PC-3 (cell line): ENCODE measurements around the gene ANKRD13B. TPM values are rescaled to one million over a fixed set of nuclear protein-coding genes. Genes with fewer than 3 reads are reported as not detected.

Source experiments
- ATAC-seq: fragments of 200-7000 bp; cut with Tn5 transposase; 2 replicates; pipeline ENCODE4 v1.9.1; 2020; ENCODE audit warnings: mild to moderate bottlenecking, moderate library complexity
- BruUV-seq: library from RNA; stranded (reverse); fragments of 400-500 nt; replicated peaks from 2 replicates; lab custom pipeline; 2021; lab: Mats Ljungman, UMichigan
- CTCF ChIA-PET: fragments of 300-600 bp; sonication (Branson Sonifier 250); formaldehyde crosslinking; loops from one replicate; lab custom pipeline; 2022; ENCODE audit warnings: antibody characterized with exemption; lab: Charles Lee
- POLR2A ChIA-PET: fragments of 300-600 bp; sonication (Branson Sonifier 250); formaldehyde crosslinking; loops from one replicate; lab custom pipeline; 2022; ENCODE audit warnings: antibody characterized with exemption; ENCODE audit not compliant: unreplicated experiment; lab: Charles Lee
- DNase-seq: peaks from one replicate; pipeline ENCODE4 v3.0.0-alpha.2; 2015
- H2AFZ ChIP-seq: fragments of 300-600 bp; sonication (generic); 2 replicates; pipeline ENCODE4 v1.6.0; 2016; ENCODE audit warnings: antibody characterized with exemption, low read length
- H3F3A ChIP-seq: fragments of 300-600 bp; sonication (generic); one replicate; pipeline ENCODE4 v1.6.0; 2017; ENCODE audit warnings: antibody characterized with exemption, low read length, control low read depth, mild to moderate bottlenecking; ENCODE audit not compliant: unreplicated experiment
- H3K27ac ChIP-seq: fragments of 300-600 bp; sonication (generic); 2 replicates; pipeline ENCODE4 v1.5.1; 2016; ENCODE audit warnings: mild to moderate bottlenecking, low read length
- H3K27me3 ChIP-seq: fragments of 300-600 bp; sonication (generic); 2 replicates; pipeline ENCODE4 v1.6.1; 2016; ENCODE audit warnings: low read length, mixed read lengths
- H3K36me3 ChIP-seq: fragments of 300-600 bp; sonication (generic); 2 replicates; pipeline ENCODE4 v1.6.1; 2016; ENCODE audit warnings: low read depth, mixed run types, low read length, mixed read lengths
- H3K4me1 ChIP-seq: fragments of 300-600 bp; sonication (generic); 2 replicates; pipeline ENCODE4 v1.5.1; 2016; ENCODE audit warnings: low read length; ENCODE audit not compliant: insufficient read depth
- H3K4me2 ChIP-seq: fragments of 300-600 bp; sonication (generic); 2 replicates; pipeline ENCODE4 v1.6.0; 2016; ENCODE audit warnings: low read length
- H3K4me3 ChIP-seq: fragments of 300-600 bp; sonication (generic); 2 replicates; pipeline ENCODE4 v1.5.1; 2016; ENCODE audit warnings: mild to moderate bottlenecking, low read length, mixed read lengths
- H3K79me2 ChIP-seq: fragments of 300-600 bp; sonication (generic); 2 replicates; pipeline ENCODE4 v1.6.1; 2017; ENCODE audit warnings: low read length, mixed read lengths
- H3K9ac ChIP-seq: fragments of 300-600 bp; sonication (generic); 2 replicates; pipeline ENCODE4 v1.6.0; 2016; ENCODE audit warnings: mild to moderate bottlenecking, low read length
- H3K9me2 ChIP-seq: fragments of 300-600 bp; sonication (generic); replicated peaks from 2 replicates; pipeline ENCODE4 v1.6.1; 2016; ENCODE audit warnings: mixed run types, low read length, mixed read lengths
- H3K9me3 ChIP-seq: fragments of 300-600 bp; sonication (generic); 2 replicates; pipeline ENCODE4 v1.6.1; 2016; ENCODE audit warnings: low read length, mixed read lengths
- H4K20me1 ChIP-seq: fragments of 300-600 bp; sonication (generic); 2 replicates; pipeline ENCODE4 v1.6.1; 2016; ENCODE audit warnings: low read length, mixed read lengths
- CTCF ChIP-seq: fragments of 300-600 bp; sonication (generic); conservative IDR thresholded peaks from 2 replicates; pipeline ENCODE4 v1.5.1; 2017; ENCODE audit warnings: antibody characterized with exemption, low read depth, mild to moderate bottlenecking, low read length
- EZH2 ChIP-seq: fragments of 300-600 bp; sonication (generic); IDR thresholded peaks from one replicate; pipeline ENCODE4 v1.6.1; 2017; ENCODE audit warnings: antibody characterized with exemption, mild to moderate bottlenecking, low read length; ENCODE audit not compliant: unreplicated experiment
- EZH2phosphoT487 ChIP-seq: fragments of 300-600 bp; sonication (generic); IDR thresholded peaks from 2 replicates; pipeline ENCODE4 v1.6.1; 2018; ENCODE audit warnings: mild to moderate bottlenecking, antibody characterized with exemption, low read length, borderline replicate concordance
- intact Hi-C: fragments of 100-400 bp; cut with micrococcal nuclease; formaldehyde crosslinking; loops from 2 replicates; pipeline ENCODE4 v1.9.0; 2023
- total RNA-seq: library from RNA; depleted of rRNA; stranded (reverse); fragments of >200 nt; gene quantifications from 2 replicates; pipeline ENCODE4 v1.2.3, GENCODE V29; 2014

ANKRD13B gene
- total RNA-seq, 1 experiment from 2014 or later = 11.2 TPM

GRCh38 chr17:29579866-29580771 is 12.8 kb upstream of the ANKRD13B start:
- peak; percentile 83 for TF ChIP-seq CTCF
- TF ChIP-seq EZH2 = no peak
- H4K20me1 ChIP-seq = no peaks in the 10 kb centered on the region
- H3K4me1 ChIP-seq = no peaks in the 10 kb centered on the region
- BruUV-seq = no TSS peak
- H3K27me3 ChIP-seq = no peaks in the 10 kb centered on the region
- no peaks in the 10 kb centered on the region for H3K9me3 ChIP-seq
- DNase-seq = peak; percentile 82
- no peak overlapping the region for H3K27ac ChIP-seq
- H3K9ac ChIP-seq = no peak overlapping the region
- intact Hi-C loops = loop anchor here (2.0 kb wide), 1 partner anchor 39 kb away; no protein-coding TSS in a partner anchor
- H2AFZ ChIP-seq = no peak overlapping the region
- H3K79me2 ChIP-seq = 0 out of 2 replicates have a peak, but pooled peaks cover 3% of the 10 kb centered on the region
- H3K4me3 ChIP-seq = no peak overlapping the region
- ChIA-PET POLR2A (interaction anchor here (0.5 kb wide), 1 partner anchor 11 kb away, joined by 9 read pairs; no protein-coding TSS in a partner anchor), CTCF (no interaction called here)
- H3K4me2 ChIP-seq = no peak overlapping the region
- peak; percentile 99 for ATAC-seq
- no peaks in the 10 kb centered on the region for H3K9me2 ChIP-seq
- H3F3A ChIP-seq = no peaks in the 10 kb centered on the region
- H3K36me3 ChIP-seq = no peaks in the 10 kb centered on the region

- TF ChIP-seq EZH2phosphoT487 (no peak), CTCF (no peak), EZH2 (no peak)
- Histone ChIP-seq H3K4me1 (no peaks in the 10 kb centered on the region), H3K9ac (no peak overlapping the region), H3K79me2 (peaks cover 17% of the 10 kb centered on the region), H2AFZ (no peak overlapping the region), H3K27ac (no peak overlapping the region), H3K9me3 (no peaks in the 10 kb centered on the region), H4K20me1 (no peaks in the 10 kb centered on the region), H3K36me3 (no peaks in the 10 kb centered on the region), H3K4me3 (no peak overlapping the region), H3F3A (no peaks in the 10 kb centered on the region), H3K4me2 (no peak overlapping the region), H3K27me3 (no peaks in the 10 kb centered on the region), H3K9me2 (no peaks in the 10 kb centered on the region)
- ChIA-PET CTCF (interaction anchor here (0.7 kb wide), 1 partner anchor 13 kb away, joined by 3 read pairs; no protein-coding TSS in a partner anchor), POLR2A (no interaction called here)
- no peak for ATAC-seq
- DNase-seq = no peak
- BruUV-seq = no TSS peak
- intact Hi-C loops = loop anchor here (2.0 kb wide), 1 partner anchor 37 kb away; no protein-coding TSS in a partner anchor
These were observed 11.2 kb upstream of the ANKRD13B start for GRCh38 chr17:29581583-29582253.
